Esophagus muscularis mucosa (tissue), 3 donors: ENCODE results near the gene PRAMEF15.
"Not testable (repeated sequence)": the region's sequence is repeated elsewhere in the genome, so short reads cannot be mapped to it uniquely, and the experiment has no call there.

ENCODE experiments used
- POLR2AphosphoS5 ChIP-seq, 2 donors: sonication (generic); formaldehyde crosslinking; IDR thresholded peaks; one replicate each; pipeline ENCODE4 v1.6.1; 2017; ENCODE audit warnings: antibody characterized with exemption in 2 of 2
- TF ChIP-seq, protein P1 (sequence below), 3 experiments: fragments of 200-600 bp in 2 of 3; fragments of 450-650 bp in 1 of 3; sonication (generic) in 2 of 3; IDR thresholded peaks; one replicate each; pipeline ENCODE4 v1.5.1; 2017 to 2019; ENCODE audit warnings: antibody characterized with exemption in 3 of 3, mild to moderate bottlenecking in 2 of 3, moderate library complexity in 1 of 3

DNA sequence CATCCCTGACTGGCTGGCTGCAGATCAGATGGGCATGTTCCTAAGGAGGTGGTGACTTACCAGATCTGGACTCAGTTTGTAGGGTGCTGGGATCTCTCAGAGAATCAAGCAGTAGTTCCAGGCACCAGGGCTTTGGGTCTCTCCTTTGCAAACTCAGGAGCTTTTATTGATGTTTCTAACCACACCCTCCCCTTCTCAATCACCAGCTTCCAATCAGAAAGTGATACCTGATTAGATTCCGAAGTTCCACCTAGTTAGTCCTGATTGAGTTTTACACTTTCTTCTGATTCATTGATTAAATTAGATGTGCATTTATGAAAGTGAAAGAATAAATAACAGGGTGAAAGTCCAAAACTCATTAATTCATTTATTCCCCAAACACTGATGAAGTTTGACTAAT lies 30.3 kb upstream of the PRAMEF15 start, which contains the start of gene PRAMEF8:
- TF ChIP-seq, protein P1, sequence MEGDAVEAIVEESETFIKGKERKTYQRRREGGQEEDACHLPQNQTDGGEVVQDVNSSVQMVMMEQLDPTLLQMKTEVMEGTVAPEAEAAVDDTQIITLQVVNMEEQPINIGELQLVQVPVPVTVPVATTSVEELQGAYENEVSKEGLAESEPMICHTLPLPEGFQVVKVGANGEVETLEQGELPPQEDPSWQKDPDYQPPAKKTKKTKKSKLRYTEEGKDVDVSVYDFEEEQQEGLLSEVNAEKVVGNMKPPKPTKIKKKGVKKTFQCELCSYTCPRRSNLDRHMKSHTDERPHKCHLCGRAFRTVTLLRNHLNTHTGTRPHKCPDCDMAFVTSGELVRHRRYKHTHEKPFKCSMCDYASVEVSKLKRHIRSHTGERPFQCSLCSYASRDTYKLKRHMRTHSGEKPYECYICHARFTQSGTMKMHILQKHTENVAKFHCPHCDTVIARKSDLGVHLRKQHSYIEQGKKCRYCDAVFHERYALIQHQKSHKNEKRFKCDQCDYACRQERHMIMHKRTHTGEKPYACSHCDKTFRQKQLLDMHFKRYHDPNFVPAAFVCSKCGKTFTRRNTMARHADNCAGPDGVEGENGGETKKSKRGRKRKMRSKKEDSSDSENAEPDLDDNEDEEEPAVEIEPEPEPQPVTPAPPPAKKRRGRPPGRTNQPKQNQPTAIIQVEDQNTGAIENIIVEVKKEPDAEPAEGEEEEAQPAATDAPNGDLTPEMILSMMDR (IDR thresholded peaks at IDR 0.05), result not testable (repeated sequence)
- not testable (repeated sequence) for TF ChIP-seq POLR2AphosphoS5 (IDR thresholded peaks at IDR 0.05)
